Breast epithelium (tissue), 3 donors: ENCODE data around the gene TMC3.

ENCODE experiments used
- CTCF ChIP-seq, 3 donors: fragments of 450-650 bp; IDR thresholded peaks; one replicate each; pipeline ENCODE4 v1.5.1; 2016 to 2017; ENCODE audit warnings: antibody characterized with exemption in 3 of 3, mild to moderate bottlenecking in 3 of 3, moderate library complexity in 3 of 3
- POLR2AphosphoS5 ChIP-seq, 3 donors: sonication (generic); formaldehyde crosslinking; IDR thresholded peaks; one replicate each; pipeline ENCODE4 v1.6.1; 2017; ENCODE audit warnings: antibody characterized with exemption in 3 of 3

GRCh38 chr15:81347910-81348309 is 26.1 kb downstream of the TMC3 start:
- no peak for TF ChIP-seq CTCF (IDR thresholded peaks at IDR 0.05)
- TF ChIP-seq POLR2AphosphoS5 (IDR thresholded peaks at IDR 0.05): no peak
